GM23338 (cell line): Measurements from ENCODE around the gene MYH10. TPM values are rescaled to one million over a fixed set of nuclear protein-coding genes. Genes with fewer than 3 reads are reported as not detected.

ENCODE experiments used
- ATAC-seq: fragments of 200-7000 bp; cut with Tn5 transposase; 3 replicates; pipeline ENCODE4 v1.9.1; 2020
- DNase-seq: peaks from one replicate; pipeline ENCODE4 v3.0.0-alpha.2; 2015; ENCODE audit warnings: low spot score
- H2AFZ ChIP-seq: fragments of 200-600 bp; sonication (generic); 2 replicates; pipeline ENCODE4 v1.8.0; 2016; ENCODE audit warnings: antibody characterized with exemption, mild to moderate bottlenecking, moderate library complexity
- H3F3A ChIP-seq: fragments of 200-600 bp; sonication (generic); replicated peaks from 2 replicates; pipeline ENCODE4 v1.8.0; 2017; ENCODE audit warnings: antibody characterized with exemption, mixed run types, low read depth
- H3K27ac ChIP-seq: fragments of 200-600 bp; sonication (generic); 2 replicates; pipeline ENCODE4 v1.6.1; 2016; ENCODE audit warnings: low read depth
- H3K27me3 ChIP-seq: fragments of 200-600 bp; sonication (generic); 2 replicates; pipeline ENCODE4 v1.8.0; 2016; ENCODE audit warnings: mild to moderate bottlenecking, mixed run types, moderate library complexity; ENCODE audit not compliant: insufficient read depth
- H3K36me3 ChIP-seq: fragments of 200-600 bp; sonication (generic); 2 replicates; pipeline ENCODE4 v1.8.0; 2016; ENCODE audit warnings: mild to moderate bottlenecking; ENCODE audit not compliant: insufficient read depth
- H3K4me1 ChIP-seq: fragments of 200-600 bp; sonication (generic); 2 replicates; pipeline ENCODE4 v1.8.0; 2016; ENCODE audit warnings: mild to moderate bottlenecking, moderate library complexity; ENCODE audit not compliant: insufficient read depth
- H3K4me2 ChIP-seq: fragments of 200-600 bp; sonication (generic); 2 replicates; pipeline ENCODE4 v1.7.1; 2017; ENCODE audit warnings: mixed run types
- H3K4me3 ChIP-seq: fragments of 200-600 bp; sonication (generic); 2 replicates; pipeline ENCODE4 v1.6.1; 2016; ENCODE audit warnings: mixed run types
- H3K79me2 ChIP-seq: fragments of 200-600 bp; sonication (generic); replicated peaks from 2 replicates; pipeline ENCODE4 v1.8.0; 2017; ENCODE audit warnings: mild to moderate bottlenecking; ENCODE audit not compliant: insufficient read depth
- H3K9me2 ChIP-seq: fragments of 200-600 bp; sonication (generic); 2 replicates; pipeline ENCODE4 v1.8.0; 2017; ENCODE audit not compliant: insufficient read depth
- H4K20me1 ChIP-seq: fragments of 200-600 bp; sonication (generic); replicated peaks from 2 replicates; pipeline ENCODE4 v1.8.0; 2017; ENCODE audit warnings: mild to moderate bottlenecking; ENCODE audit not compliant: insufficient read depth
- H3K27ac Mint-ChIP-seq: 2 replicates; pipeline ENCODE4 v1.8.0; 2020; ENCODE audit warnings: inconsistent platforms, mild to moderate bottlenecking, moderate library complexity, mixed read lengths
- H3K27me3 Mint-ChIP-seq: 3 replicates; pipeline ENCODE4 v1.8.0; 2022; ENCODE audit warnings: low read depth, mild to moderate bottlenecking, moderate library complexity, mixed read lengths, inconsistent platforms; ENCODE audit not compliant: insufficient read depth, poor library complexity
- H3K36me3 Mint-ChIP-seq: 3 replicates; pipeline ENCODE4 v1.8.0; 2021; ENCODE audit warnings: low read depth, mild to moderate bottlenecking, inconsistent platforms, moderate library complexity, mixed read lengths
- H3K4me1 Mint-ChIP-seq: 3 replicates; pipeline ENCODE4 v1.8.0; 2020; ENCODE audit warnings: mild to moderate bottlenecking, inconsistent platforms, mixed read lengths
- H3K4me3 Mint-ChIP-seq: 3 replicates; pipeline ENCODE4 v1.8.0; 2021; ENCODE audit warnings: moderate library complexity, mild to moderate bottlenecking, inconsistent platforms, mixed read lengths
- H3K9me3 Mint-ChIP-seq: 3 replicates; pipeline ENCODE4 v1.8.0; 2020; ENCODE audit warnings: moderate library complexity, mild to moderate bottlenecking, inconsistent platforms, mixed read lengths
- CREB1 ChIP-seq: fragments of 250-450 bp; sonication (Bioruptor Pico); IDR thresholded peaks from 2 replicates; pipeline ENCODE4 v1.5.0; 2020; ENCODE audit warnings: low read depth, mild to moderate bottlenecking, moderate library complexity
- CTCF ChIP-seq, 2 experiments: fragments of 200-600 bp in 1 of 2; sonication (generic) in 1 of 2; conservative IDR thresholded peaks; 2 replicates each; pipeline versions ENCODE4 v1.5.1 to v1.6.1; 2016 to 2017; ENCODE audit warnings: antibody characterized with exemption in 2 of 2, low read depth in 2 of 2, mild to moderate bottlenecking in 2 of 2, moderate library complexity in 1 of 2
- ETS1 ChIP-seq: IDR thresholded peaks from 2 replicates; pipeline ENCODE4 v1.6.1; 2016; ENCODE audit warnings: antibody characterized with exemption
- EZH2 ChIP-seq: fragments of 200-600 bp; sonication (generic); IDR thresholded peaks from one replicate; pipeline ENCODE4 v1.8.0; 2017; ENCODE audit warnings: antibody characterized with exemption, mild to moderate bottlenecking, low read depth; ENCODE audit not compliant: unreplicated experiment
- EZH2phosphoT487 ChIP-seq: fragments of 200-600 bp; sonication (generic); IDR thresholded peaks from one replicate; pipeline ENCODE4 v1.8.1; 2018; ENCODE audit warnings: antibody characterized with exemption; ENCODE audit not compliant: unreplicated experiment
- JUNB ChIP-seq: IDR thresholded peaks from one replicate; pipeline ENCODE4 v1.6.1; 2016; ENCODE audit warnings: antibody characterized with exemption; ENCODE audit not compliant: unreplicated experiment
- NANOG ChIP-seq: IDR thresholded peaks from 2 replicates; pipeline ENCODE4 v1.6.1; 2016; ENCODE audit warnings: antibody characterized with exemption, borderline replicate concordance
- POLR2AphosphoS5 ChIP-seq: IDR thresholded peaks from 2 replicates; pipeline ENCODE4 v1.6.1; 2016; ENCODE audit warnings: antibody characterized with exemption, low read depth
- REST ChIP-seq: IDR thresholded peaks from one replicate; pipeline ENCODE4 v1.6.1; 2018; ENCODE audit warnings: antibody characterized with exemption; ENCODE audit not compliant: unreplicated experiment
- STAT1 ChIP-seq: IDR thresholded peaks from one replicate; pipeline ENCODE4 v1.6.1; 2016; ENCODE audit warnings: antibody characterized with exemption; ENCODE audit not compliant: unreplicated experiment
- ZNF114 ChIP-seq: fragments of 250-450 bp; sonication (Bioruptor Pico); IDR thresholded peaks from 2 replicates; pipeline ENCODE4 v1.5.0; 2020; ENCODE audit warnings: mild to moderate bottlenecking, moderate library complexity
- ZNF331 ChIP-seq: fragments of 250-450 bp; sonication (Bioruptor Pico); IDR thresholded peaks from 2 replicates; pipeline ENCODE4 v1.5.0; 2020; ENCODE audit warnings: low read depth, mild to moderate bottlenecking, moderate library complexity
- ZNF462 ChIP-seq: fragments of 250-450 bp; sonication (Bioruptor Pico); IDR thresholded peaks from 2 replicates; pipeline ENCODE4 v1.5.0; 2020; ENCODE audit warnings: mild to moderate bottlenecking, moderate library complexity
- polyA plus RNA-seq: library from polyadenylated mRNA; unstranded; fragments of >200 nt; fragmentation: Nextera tagmentation; extraction: Ambion mirVana; gene quantifications from 2 replicates; pipeline ENCODE4 v1.2.1, GENCODE V29; 2016
- total RNA-seq: library from RNA; depleted of rRNA; stranded (reverse); fragments of >200 nt; shearing (Covaris generic); gene quantifications from 2 replicates; pipeline ENCODE4 v1.2.3, GENCODE V29; 2014

The MYH10 gene
- total and polyA plus RNA-seq, 2 experiments from 2014 or later, result 89.5 to 230 TPM

GRCh38 chr17:8481089-8481488, 149.4 kb downstream of the MYH10 start:
- no peak for ATAC-seq

More at GRCh38 chr17:8481089-8481488, 149.4 kb downstream of the MYH10 start:
- Histone ChIP-seq H3F3A (peaks cover 10% of the 10 kb centered on the region; the same call in 1 of the 2 replicates), H3K4me3 (no peak overlapping the region), H4K20me1 (peaks cover 21% of the 10 kb centered on the region), H3K27ac (no peak overlapping the region), H3K79me2 (no peaks in the 10 kb centered on the region), H3K4me1 (no peaks in the 10 kb centered on the region), H3K27me3 (no peaks in the 10 kb centered on the region), H3K36me3 (peaks cover 70% of the 10 kb centered on the region), H3K4me2 (no peak overlapping the region), H3K9me2 (no peaks in the 10 kb centered on the region), H2AFZ (no peak overlapping the region)
- Mint-ChIP-seq H3K27ac (no peak overlapping the region), H3K27me3 (peaks cover 8% of the 10 kb centered on the region), H3K36me3 (peaks cover 97% of the 10 kb centered on the region), H3K9me3 (no peaks in the 10 kb centered on the region), H3K4me1 (no peaks in the 10 kb centered on the region), H3K4me3 (no peak overlapping the region)
- TF ChIP-seq CTCF (conservative IDR thresholded peaks at IDR 0.05; ENCODE audit: low read depth in 2 of 2), result no peak
- TF ChIP-seq ETS1, result no peak
- TF ChIP-seq ZNF114, result no peak
- no peak for TF ChIP-seq EZH2
- no peak for TF ChIP-seq POLR2AphosphoS5
- no peak for TF ChIP-seq STAT1
- TF ChIP-seq EZH2phosphoT487, result no peak
- TF ChIP-seq NANOG, result no peak
- no peak for TF ChIP-seq ZNF462
- TF ChIP-seq ZNF331 (CRISPR knock-in tag), result no peak
- no peak for TF ChIP-seq REST
- TF ChIP-seq CREB1 (CRISPR knock-in tag), result no peak
- no peak for TF ChIP-seq JUNB
- no peak for DNase-seq
